HG03439 (cell line): ENCODE results near the gene ZFP1.
"Not testable (repeated sequence)": the region's sequence is repeated elsewhere in the genome, so short reads cannot be mapped to it uniquely, and the experiment has no call there.

ENCODE experiments used
- ATAC-seq: cut with Tn5 transposase; IDR thresholded peaks from one replicate; pipeline ENCODE4 v1.9.1; 2021; ENCODE audit warnings: mild to moderate bottlenecking, moderate library complexity; ENCODE audit not compliant: unreplicated experiment

The ZFP1 gene

DNA sequence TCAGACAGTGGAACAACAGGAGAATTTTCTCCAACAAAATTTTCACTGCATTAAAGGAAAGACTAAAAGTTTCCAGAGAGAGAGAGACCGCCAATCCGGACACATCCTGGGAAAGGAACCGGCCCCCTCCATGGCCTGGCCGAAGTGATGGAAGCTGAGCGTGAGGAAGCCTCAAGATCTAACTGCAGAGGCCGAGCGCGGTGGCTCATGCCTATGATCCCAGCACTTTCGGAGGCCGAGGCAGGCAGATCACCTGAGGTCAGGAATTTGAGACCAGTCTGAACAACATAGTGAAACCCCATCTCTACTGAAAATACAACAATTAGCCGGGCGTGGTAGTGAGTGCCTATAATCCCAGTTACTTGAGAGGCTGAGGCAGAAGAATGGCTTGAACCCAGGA is 54.8 kb downstream of the ZFP1 start:
- no peak for ATAC-seq

DNA sequence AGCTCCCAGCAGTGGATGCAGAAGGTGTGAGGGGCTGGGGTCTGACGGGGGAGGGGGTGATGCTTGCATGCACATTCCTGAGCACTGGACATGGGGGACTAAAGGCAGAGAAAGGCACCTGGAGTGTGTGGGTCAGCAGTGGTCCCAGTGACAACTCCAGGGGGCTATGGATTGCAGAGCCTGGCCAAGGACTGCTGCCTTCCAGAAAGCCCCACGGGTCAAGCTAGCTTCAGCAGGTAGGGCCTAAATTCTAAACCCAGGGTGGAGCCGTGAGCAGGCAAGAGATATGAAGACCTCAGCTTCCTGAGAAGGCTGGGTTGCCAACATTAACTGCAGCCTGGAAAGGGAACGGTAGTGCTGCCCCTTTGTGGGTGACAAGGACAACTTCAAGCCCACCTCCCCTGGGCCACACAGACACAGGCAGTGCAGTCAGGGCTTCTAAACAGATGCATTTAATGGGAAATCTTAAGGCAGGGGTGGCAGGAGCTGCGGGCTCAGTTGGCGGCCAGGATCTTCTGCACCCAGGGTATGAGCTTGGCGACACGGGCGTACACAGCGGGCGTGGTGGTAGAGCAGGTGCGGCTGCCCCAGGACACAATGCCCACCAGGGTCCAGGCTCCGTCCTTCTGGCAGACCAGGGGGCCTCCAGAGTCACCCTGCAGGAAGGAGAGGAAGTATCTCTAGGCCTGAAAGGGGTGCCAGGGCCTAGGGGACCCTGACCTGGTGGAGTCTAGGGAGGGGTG is 55.5 kb downstream of the ZFP1 start:
- ATAC-seq: no peak

DNA sequence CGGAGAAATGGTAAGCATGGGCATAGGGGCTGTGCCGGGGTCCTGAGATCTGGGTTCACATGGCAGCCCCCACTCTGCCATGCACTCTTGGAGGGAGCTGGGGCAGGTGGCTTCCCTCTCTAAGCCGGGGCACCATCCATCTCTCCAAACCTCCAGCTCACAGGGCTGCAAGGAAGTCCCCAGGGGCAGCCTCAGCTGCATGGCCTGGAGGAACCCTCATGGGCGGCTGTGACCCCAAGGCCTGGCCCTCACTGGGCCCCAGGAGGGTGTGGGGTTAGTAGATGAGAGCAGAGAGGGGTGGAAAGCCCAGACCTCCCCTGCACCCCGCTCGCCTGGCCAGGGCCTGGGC is 56.1 kb downstream of the ZFP1 start:
- no peak for ATAC-seq

DNA sequence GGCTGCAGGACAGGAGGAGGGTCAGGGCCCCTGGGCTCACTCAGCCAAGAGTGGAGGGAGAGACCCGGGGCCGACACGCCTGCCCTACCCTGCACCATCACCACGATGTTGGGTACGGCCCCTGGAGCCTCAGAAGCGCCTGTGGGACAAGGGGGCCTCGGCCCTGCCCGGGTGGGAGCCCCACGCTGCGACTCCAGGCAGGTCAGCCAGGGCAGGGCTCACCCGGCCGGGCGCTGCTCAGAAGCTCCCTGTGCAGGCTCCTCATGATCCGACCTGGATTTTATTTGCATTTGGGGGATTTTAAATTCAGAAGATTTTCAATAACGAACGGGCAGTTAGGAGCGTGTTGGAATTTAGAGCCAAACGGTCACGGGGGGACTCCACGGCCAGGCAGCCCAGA is 56.6 kb downstream of the ZFP1 start:
- ATAC-seq: not testable (repeated sequence)

DNA sequence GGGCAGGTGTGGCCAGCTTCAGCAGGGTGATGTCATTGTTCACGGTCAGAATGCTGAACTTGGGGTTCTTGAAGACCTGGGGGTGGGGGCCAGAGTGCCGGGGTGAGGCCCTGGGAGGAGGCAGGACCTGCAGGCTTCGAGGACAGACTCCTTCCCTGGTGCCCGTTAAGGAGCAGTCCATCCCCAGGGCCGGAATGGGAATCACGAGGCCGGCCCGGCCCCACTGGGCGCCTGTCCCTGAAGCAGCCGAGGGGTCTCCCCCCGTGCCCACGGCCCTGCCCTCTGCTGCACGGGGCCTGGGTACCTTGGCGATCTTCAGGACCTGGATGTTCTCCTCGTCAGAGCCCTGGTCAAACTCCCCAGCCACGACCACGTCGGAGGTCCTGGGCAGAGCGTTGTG is 57.1 kb downstream of the ZFP1 start:
- not testable (repeated sequence) for ATAC-seq

DNA sequence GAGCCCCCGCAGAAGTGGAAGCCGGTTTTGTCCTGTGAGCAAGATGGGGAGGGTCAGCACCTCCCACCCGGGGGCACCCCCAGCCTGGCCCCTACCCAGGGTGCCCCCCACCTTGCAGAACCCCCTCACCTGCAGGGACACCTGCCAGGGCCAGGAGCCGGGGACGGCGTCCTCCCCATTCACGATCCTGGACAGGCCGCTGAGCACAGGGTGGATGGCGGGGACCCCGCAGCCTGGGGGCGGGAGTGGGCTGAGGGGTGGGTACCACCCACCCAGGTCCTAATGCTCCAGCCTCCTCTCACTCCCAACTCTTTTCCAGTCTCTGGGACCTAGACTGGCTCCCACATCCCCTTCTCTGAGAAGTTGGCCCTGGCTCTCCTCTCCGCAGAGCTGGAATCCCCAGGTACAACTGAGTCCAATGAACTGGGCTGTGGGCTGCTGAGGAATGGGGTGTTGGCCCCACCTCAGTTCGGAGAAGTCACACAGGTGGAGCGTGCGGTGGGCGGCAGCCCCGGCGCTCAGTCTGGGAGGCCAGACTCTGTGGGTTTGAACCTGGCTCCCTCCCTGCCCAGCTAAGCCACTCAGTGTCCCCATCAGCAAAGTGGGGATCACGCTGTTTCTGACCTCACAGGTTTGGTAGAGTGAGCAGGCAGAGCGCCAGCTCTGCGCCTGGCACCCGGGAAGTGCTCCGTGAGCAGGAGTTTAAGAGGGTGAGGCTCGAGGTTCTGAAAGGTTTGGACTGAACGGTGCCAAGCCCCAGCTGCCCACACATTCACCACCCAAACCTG is 57.8 kb downstream of the ZFP1 start:
- ATAC-seq: not testable (repeated sequence)

DNA sequence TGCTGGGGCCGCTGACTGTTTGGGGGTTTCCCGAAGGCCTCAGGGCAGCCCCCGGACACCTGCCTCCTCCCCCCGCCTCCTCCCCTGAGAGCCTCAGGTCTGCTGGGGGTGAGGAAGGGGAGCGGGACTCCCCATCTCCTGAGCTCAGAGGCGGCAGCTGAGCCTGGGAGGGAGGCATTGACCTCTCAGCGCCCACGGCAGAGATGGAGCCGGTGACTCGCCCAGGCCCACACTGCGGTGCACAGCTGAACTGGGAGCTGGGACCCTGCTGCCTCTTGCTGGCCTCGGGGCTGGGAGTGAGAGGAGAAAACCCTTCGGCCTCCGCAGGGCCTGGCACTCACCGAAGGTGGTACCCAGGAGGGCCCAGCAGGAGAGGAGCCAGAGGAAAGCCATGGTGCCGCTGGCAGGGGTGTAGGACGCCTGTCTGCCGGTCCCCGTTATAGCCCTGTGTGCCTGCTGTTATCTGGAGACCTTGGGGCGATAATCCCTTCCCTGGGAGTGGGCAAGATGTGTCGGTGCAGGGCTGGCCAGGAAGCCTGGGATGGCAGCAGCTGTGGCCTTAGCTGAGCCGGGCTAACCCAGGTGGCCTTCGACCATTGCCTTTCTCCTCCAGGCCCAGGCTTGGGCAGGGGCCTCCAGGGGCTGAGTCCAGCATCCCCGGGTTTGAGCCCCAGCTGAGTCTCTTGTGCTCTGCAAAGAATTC is 58.6 kb downstream of the ZFP1 start, which contains the start of gene CTRB2:
Gene CTRB2 (minus strand): TSS at position 413 of the 703 bp plus-strand sequence. CDS start 20 bp downstream, at position 393.
- no peak for ATAC-seq

DNA sequence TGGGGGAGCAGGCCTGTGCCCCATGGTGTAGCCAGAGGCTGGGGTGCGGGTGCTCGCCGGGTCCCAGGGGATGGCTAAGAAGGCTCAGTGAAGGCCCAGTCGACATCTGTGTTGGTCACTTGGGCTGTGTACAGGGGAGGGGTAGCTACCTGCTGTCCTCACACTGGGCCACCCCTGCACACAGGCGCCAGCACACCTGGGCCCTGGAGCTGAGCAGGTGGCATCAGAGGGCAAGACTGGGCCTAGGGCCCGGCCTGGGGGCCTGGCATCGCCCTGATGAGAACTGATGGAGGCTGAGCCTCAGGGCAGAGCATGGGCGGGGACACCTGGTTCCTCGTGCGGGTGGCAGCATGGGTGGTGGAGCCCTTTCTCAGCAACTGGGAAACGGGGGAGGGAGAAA is 59.5 kb downstream of the ZFP1 start:
- ATAC-seq: no peak

DNA sequence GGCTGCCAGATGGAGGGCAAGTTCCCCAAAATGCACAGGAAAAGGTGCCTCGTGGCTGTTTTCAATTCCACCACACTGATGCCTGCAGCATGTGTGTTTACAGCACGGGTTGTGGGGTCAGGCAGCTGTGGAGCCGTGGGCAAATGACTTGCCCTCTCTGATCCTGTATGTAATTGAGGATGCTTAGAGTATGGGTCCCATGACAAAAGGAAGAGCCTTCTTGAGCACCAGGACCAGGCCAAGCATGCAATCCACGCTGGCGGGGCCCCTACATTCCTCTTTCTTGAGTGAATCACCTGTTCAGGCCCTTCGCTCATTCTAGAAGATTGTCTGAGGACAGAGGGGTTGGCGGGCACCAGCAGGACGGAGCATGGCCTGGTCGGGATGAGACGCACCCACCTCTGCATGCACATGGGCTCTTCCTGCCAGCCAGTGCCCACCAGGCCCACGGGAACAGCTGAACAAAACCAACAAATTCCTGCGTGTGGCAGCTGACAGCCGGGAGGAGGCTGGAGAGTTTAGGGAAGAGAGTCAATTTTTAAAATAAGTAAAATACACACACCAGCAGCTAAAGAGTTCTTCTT is 60.0 kb downstream of the ZFP1 start:
- no peak for ATAC-seq

DNA sequence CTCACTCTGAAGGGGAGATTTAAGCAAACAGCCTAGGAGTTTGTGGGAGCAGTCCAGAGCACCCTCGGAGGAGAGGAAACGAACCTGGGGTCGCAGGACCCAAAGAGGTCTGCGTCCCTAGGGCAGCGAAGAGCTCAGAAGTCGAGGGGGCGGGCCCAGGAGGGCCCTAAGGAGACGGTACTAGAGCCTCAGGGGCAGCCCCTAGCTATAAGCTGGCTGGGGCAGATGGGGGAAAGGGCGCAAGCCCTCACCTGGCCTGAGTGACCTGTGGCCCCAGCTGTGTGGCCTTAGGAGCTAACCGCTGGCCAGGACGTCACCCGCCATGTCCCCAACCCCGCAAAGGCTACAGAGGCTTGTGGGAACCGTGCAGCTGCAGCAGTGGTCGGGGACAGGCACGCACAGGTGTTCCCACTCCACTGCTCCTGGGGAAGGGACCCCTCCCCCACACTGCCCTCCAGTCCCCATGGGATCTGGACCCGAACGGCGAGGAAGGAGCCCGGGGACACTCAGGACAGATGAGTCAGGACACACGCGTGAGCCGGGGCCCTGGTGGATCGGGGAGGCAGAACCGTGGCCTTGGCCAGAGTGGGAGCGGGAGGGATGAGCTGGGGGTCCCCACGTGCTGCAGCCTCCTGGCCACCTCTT is 60.7 kb downstream of the ZFP1 start:
- no peak for ATAC-seq

DNA sequence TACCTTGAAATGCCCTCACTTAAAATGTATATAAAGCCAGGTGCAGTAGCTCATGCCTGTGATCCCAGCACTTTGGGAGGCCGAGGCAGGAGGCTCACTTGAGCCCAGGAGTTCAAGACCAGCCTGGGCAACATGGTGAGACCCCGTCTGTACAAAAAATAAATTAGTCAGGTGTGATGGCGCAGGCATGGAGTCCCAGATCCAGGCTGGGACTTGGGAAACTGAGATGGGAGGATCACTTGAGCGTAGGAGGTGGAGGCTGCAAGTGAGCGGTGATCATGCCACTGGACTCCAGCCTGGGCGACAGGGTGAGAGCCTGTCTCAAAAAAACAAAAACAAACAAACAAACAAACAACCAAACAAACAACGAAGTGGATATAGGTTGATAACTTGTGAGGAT is 61.2 kb downstream of the ZFP1 start:
- ATAC-seq: not testable (repeated sequence)

DNA sequence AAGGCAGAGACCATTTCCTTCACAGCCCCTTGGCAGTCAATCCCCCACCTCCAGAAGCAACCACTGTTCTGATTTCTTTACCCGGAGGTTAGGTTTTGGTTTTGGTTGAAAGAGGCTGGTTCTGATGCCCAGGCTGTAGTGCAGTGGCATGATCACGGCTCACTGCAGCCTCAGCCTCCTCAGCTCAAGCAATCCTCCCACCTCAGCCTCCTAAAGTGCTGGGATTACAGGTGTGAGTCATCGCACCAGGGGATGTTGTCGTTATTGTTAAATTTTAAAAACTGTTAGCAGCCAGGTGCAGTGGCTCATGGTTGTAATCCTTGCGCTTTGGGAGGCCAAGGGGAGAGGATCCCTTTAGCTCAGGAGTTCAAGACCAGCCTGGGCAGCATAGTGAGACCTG is 61.6 kb downstream of the ZFP1 start:
- ATAC-seq: no peak

DNA sequence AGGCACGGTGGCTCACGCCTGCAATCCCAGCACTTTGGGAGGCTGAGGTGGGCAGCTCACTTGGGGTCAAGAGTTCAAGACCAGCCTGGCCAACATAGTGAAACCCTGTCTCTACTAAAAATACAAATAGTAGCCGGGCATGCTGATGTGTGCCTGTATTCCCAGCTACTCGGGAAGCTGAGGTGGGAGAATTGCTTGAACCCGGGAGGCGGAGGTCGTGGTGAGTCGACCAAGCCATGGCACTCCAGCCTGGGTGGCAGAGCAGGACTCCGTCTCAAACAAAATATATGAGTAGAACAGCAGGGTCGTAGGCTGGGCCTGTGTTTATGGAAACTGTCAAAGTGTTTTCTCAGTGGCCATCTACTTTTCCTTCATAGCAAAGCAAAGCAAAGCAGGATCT is 63.0 kb downstream of the ZFP1 start:
- not testable (repeated sequence) for ATAC-seq

DNA sequence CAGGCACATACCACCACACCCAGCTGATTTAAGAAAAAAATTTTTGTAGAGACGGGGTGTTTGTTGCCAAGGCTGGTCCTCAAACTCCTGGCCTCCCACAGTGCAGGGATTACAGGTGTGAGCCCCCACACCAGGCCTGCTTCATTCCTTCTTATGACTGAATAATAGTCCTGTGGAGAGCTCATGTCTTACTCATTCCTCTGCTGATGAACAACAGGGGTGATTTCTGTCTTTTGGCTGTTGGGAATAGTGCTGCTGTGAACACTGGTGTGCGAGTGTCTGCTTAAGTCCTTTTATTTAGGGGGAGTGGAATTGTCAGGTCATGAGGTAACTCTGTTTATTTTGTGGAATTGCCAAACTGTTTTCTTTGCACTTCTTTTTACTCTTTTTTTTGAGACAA is 67.8 kb downstream of the ZFP1 start:
- ATAC-seq: no peak

DNA sequence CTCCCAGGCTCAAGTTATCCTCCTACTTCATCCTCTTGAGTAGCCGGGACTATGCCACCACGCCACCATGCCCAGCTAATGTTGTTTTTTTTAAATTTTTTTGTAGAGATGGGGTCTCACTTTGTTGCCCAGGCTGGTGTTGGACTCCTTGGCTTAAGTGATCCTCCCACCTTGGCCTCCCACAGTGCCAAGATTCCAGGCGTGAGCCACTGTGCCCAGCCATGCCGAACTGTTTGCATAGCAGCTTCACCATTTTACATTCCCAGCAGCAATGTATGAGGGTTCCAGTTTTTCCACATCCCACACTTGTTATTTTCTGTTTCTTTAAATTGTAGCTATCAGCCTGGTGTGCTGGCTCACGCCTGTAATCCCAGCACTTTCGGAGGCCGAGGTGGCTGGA is 68.3 kb downstream of the ZFP1 start:
- no peak for ATAC-seq

DNA sequence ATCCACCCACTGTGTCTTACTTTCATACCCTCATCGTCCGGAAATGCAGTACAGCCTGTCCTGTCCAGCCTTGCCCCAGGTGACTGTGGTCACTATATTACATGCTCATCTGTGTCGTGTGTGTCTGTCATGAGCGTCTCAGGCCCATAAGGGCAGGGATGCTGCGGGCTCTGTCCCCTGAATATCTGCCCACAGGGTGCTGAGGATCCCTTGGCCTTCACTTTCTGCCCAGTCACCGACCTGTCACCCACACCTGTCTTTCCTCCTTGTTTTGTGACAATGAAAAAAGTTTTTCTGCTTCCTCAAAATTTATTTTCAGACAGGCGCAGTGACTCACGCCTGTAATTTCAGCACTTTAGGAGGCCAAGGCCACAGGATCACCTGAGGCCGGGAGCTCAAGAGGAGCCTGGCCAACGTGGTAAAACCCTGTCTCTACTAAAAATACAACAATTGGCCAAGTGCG is 69.1 kb downstream of the ZFP1 start:
- ATAC-seq: no peak

DNA sequence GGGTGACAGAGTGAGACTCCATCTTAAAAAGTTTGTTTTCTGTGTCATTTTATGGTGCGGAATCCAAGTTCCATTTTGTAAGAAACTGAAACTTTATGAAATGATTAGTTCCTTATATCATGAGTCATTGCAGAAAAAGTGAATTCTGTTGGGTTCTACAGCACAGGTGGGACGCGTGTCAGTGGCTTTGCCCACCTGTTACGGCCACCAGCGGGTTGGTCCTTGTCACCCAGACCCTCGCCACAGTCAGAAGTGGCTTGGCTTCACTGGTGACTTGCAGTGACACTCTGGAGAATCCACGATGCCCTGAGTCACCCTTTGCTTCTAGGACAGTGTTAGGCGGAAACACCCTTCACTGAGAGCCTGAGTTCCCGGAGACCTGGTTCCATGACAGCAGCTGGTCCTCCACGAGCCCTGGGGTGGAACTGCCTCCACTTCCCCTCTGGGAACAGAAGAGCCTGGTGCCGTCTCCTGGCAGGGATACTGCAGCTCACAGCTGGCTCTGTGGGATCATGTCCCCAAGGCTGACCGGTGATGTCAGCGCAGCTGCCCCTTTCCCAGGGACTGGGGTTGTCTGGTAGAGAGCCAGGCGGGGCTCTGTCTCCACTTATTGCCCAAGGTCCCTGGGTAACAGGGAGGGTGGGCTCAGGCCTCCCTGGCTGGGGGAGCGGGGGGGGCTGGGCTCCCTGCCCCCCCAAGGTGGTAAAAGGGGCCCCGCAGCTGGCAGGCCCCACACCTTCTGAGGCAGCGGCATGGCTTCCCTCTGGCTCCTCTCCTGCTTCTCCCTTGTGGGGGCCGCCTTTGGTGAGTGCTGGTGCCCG is 70.1 kb downstream of the ZFP1 start, which contains the start of gene CTRB1:
Gene CTRB1 (plus strand): TSS at position 733 of the 821 bp plus-strand sequence. CDS start 20 bp downstream, at position 753.
- ATAC-seq: no peak

DNA sequence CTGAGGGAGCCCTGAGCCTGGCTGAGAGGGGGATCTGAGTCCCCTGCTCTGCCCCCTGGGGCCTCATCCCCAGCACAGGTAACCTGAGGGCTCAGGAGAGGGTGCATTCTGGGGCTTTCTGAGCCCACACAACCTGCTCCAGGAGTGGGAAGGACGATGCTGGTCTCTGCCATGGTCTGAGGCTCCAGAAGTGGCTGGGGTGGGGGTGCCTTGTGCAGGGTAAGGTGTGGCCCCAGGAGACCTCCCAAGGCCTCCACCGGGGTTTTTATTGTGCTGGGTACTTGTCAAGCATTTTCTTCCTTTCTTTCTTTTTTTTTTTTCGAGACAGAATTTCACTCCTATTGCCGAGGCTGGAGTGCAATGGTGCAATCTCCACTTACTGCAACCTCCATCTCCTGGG is 70.8 kb downstream of the ZFP1 start:
- ATAC-seq: no peak

DNA sequence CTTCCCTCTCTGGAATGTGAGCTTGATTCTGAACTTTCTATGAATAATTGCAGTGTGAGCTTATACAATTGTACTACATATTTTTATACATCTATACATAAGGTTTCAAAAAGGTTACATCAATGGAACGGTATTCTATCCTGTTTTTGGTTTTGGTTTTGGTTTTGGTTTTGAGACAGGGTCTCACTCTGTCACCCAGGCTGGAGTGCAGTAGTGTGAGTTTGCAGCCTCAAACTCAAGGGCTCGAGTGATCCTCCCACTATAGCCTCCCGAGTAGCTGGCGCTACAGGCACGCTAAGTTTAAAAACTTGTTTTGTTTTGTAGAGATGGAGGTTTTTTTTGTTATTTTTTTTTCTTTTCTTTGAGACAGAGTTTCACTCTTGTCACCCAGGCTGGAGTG is 71.5 kb downstream of the ZFP1 start:
- ATAC-seq: peak; percentile 57
